ENCODE measurements around the gene SMURF1.

DNA sequence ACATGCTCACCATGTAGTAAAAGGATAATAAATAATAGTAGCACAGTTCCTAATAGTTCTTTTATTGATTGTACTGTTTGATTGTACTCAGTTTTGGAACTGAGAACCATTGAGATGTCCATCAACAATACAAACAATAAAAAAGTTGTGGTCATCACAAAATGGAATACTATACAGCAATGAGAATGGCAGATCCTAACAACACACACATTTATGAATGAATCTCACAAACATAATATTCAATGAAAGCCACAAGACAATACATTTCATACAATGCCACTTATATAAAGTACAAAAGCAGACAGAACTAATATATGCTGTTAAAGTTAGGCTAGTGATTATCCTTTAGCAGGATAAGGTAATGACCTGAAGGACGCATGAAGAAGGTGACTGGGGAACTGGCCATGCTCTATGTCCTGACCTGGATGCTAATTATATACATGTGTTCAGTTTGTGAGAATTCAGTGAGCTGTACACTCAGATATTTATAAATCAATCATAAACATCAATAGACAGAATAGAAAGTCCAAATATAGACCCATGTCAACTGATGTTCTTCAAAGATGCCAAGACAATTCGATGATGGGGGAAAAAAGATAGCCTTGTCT lies 70.0 kb downstream of the SMURF1 start:
- TF ChIP-seq POLR2AphosphoS5 (IDR thresholded peaks at IDR 0.05; ENCODE audit: low read depth, low read length) (no peak), TAF1 (IDR thresholded peaks at IDR 0.05; ENCODE audit: borderline replicate concordance, insufficient read depth, low read length) (no peak)

Measured in PFSK-1 (cell line).